CD8-positive, alpha-beta memory T cell (primary cell): ENCODE data around the gene NTM. TPM values are rescaled to one million over a fixed set of nuclear protein-coding genes. Genes with fewer than 3 reads are reported as not detected.

ENCODE experiments used
- CTCF ChIA-PET: fragments of 350-600 bp; sonication (Branson Sonifier 250); formaldehyde crosslinking; loops from one replicate; lab custom pipeline; 2021; ENCODE audit warnings: antibody characterized with exemption; lab: Charles Lee
- POLR2A ChIA-PET: fragments of 350-600 bp; sonication (Branson Sonifier 250); formaldehyde crosslinking; loops from one replicate; lab custom pipeline; 2021; ENCODE audit warnings: antibody characterized with exemption; lab: Charles Lee
- DNase-seq, 5 donors: peaks; one replicate each; pipeline versions ENCODE4 v3.0.0 to v3.0.0-alpha.2; 2020 to 2022; ENCODE audit warnings: mixed read lengths in 1 of 5
- H3K27ac ChIP-seq: one replicate; pipeline ENCODE4 v1.7.0; 2013; ENCODE audit warnings: low read depth, mild to moderate bottlenecking, low read length, moderate library complexity
- H3K27me3 ChIP-seq: 2 replicates; pipeline ENCODE4 v1.7.0; 2013; ENCODE audit warnings: low read length, mild to moderate bottlenecking; ENCODE audit not compliant: insufficient read depth, poor library complexity, severe bottlenecking
- H3K36me3 ChIP-seq: 2 replicates; pipeline ENCODE4 v1.7.0; 2013; ENCODE audit warnings: mild to moderate bottlenecking, low read length, moderate library complexity; ENCODE audit not compliant: insufficient read depth
- H3K4me1 ChIP-seq: 2 replicates; pipeline ENCODE4 v1.7.0; 2013; ENCODE audit warnings: mild to moderate bottlenecking, low read length, moderate library complexity; ENCODE audit not compliant: insufficient read depth
- H3K4me3 ChIP-seq: 2 replicates; pipeline ENCODE4 v1.7.0; 2013; ENCODE audit warnings: mild to moderate bottlenecking, low read length
- H3K9me3 ChIP-seq: 2 replicates; pipeline ENCODE4 v1.7.0; 2013; ENCODE audit warnings: mild to moderate bottlenecking, low read length
- H3K27ac Mint-ChIP-seq, 8 donors: one replicate each; pipeline ENCODE4 v1.8.0; 2020 to 2021; ENCODE audit warnings: mixed read lengths in 8 of 8, mild to moderate bottlenecking in 6 of 8, inconsistent platforms in 3 of 8, moderate library complexity in 3 of 8
- H3K27me3 Mint-ChIP-seq, 2 donors: one replicate each; pipeline ENCODE4 v1.8.0; 2020 to 2021; ENCODE audit warnings: mixed read lengths in 2 of 2, mild to moderate bottlenecking in 1 of 2, moderate library complexity in 1 of 2
- H3K36me3 Mint-ChIP-seq, 3 donors: one replicate each; pipeline ENCODE4 v1.8.0; 2020 to 2021; ENCODE audit warnings: mixed read lengths in 3 of 3, inconsistent platforms in 1 of 3, mild to moderate bottlenecking in 1 of 3
- H3K4me1 Mint-ChIP-seq, 3 donors: one replicate each; pipeline ENCODE4 v1.8.0; 2020 to 2021; ENCODE audit warnings: mixed read lengths in 3 of 3, inconsistent platforms in 1 of 3, mild to moderate bottlenecking in 1 of 3
- H3K4me3 Mint-ChIP-seq, 7 donors: one replicate each; pipeline ENCODE4 v1.8.0; 2020 to 2021; ENCODE audit warnings: mixed read lengths in 7 of 7, mild to moderate bottlenecking in 6 of 7, moderate library complexity in 4 of 7, inconsistent platforms in 2 of 7
- H3K9me3 Mint-ChIP-seq, 5 donors: one replicate each; pipeline ENCODE4 v1.8.0; 2020 to 2022; ENCODE audit warnings: mixed read lengths in 5 of 5, mild to moderate bottlenecking in 3 of 5, moderate library complexity in 2 of 5, inconsistent platforms in 1 of 5
- polyA plus RNA-seq: library from polyadenylated mRNA; unstranded; fragments of 300-500 nt; fragmentation: Illumina TruSeq; gene quantifications from one replicate; pipeline ENCODE4 v1.2.3, GENCODE V29; 2021
- total RNA-seq, 2 experiments: library from RNA; stranded (reverse); gene quantifications; one replicate each; pipeline ENCODE4 v1.2.3, GENCODE V29; 2021

Gene NTM
- total and polyA plus RNA-seq, 3 experiments from 2014 or later = not detected

DNA sequence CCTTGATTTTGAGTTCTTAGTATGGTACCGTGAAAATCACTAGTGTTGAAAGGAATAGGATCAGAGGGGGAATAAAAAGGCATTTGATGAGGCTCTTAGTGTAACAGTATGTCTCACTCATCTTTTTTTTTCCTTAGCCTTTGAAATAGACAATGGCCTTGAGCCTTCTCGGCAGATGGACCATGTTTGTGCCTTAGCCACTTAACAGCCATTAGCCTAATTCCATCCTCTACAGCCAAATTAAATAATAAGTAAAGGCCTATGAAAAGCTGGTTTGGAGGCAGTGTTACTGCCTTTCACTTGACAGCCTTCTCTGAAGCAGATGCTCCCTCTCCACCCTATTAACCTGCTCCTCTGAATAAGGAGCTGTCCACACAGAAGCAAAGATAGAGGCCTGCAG lies 580.7 kb downstream of the NTM start:
- Mint-ChIP-seq H3K27ac (no peak overlapping the region), H3K4me1 (no peaks in the 10 kb centered on the region), H3K36me3 (no peaks in the 10 kb centered on the region), H3K27me3 (peaks cover 0 to 1% of the 10 kb centered on the region in 2 donors), H3K4me3 (no peak overlapping the region), H3K9me3 (peaks cover 0 to 9% (median 4%) of the 10 kb centered on the region in 5 donors)
- no peaks in the 10 kb centered on the region for H3K36me3 ChIP-seq
- H3K9me3 ChIP-seq = no peaks in the 10 kb centered on the region
- H3K4me3 ChIP-seq = no peak overlapping the region
- no peak overlapping the region for H3K27ac ChIP-seq
- no peaks in the 10 kb centered on the region for H3K4me1 ChIP-seq
- no peaks in the 10 kb centered on the region for H3K27me3 ChIP-seq
- POLR2A ChIA-PET = no interaction called here
- DNase-seq = no peak
- CTCF ChIA-PET = no interaction called here

DNA sequence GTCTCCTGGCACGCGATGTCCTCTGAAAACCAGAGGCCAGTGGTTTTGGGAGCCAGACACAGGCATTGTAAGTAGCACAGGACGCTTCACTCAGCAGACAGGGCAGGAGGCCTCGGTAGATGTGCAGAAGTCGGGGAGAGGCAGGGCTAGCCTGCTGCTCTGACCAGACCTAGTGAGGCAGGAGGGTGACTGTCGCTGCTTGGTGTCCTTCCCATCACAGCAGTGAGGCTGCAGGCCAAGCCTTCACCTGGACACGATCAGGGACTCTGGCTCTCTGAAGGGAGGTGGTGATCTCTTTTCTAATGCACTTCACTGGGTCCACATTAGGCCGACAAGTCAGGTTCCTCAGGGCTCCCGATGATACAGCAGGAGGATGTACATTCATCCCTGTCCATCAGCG lies 583.7 kb downstream of the NTM start:
- POLR2A ChIA-PET = no interaction called here
- H3K27me3 Mint-ChIP-seq = peaks cover 0 to 1% of the 10 kb centered on the region in 2 donors
- H3K4me1 Mint-ChIP-seq = no peaks in the 10 kb centered on the region
- H3K9me3 Mint-ChIP-seq = peaks cover 0 to 9% (median 5%) of the 10 kb centered on the region in 5 donors
- no peak overlapping the region for H3K27ac Mint-ChIP-seq
- CTCF ChIA-PET = no interaction called here
- H3K36me3 Mint-ChIP-seq = no peaks in the 10 kb centered on the region
- Histone ChIP-seq H3K4me3 (no peak overlapping the region), H3K36me3 (no peaks in the 10 kb centered on the region), H3K4me1 (no peaks in the 10 kb centered on the region), H3K9me3 (no peaks in the 10 kb centered on the region), H3K27me3 (no peaks in the 10 kb centered on the region), H3K27ac (no peak overlapping the region)
- DNase-seq = no peak
- no peak overlapping the region for H3K4me3 Mint-ChIP-seq

DNA sequence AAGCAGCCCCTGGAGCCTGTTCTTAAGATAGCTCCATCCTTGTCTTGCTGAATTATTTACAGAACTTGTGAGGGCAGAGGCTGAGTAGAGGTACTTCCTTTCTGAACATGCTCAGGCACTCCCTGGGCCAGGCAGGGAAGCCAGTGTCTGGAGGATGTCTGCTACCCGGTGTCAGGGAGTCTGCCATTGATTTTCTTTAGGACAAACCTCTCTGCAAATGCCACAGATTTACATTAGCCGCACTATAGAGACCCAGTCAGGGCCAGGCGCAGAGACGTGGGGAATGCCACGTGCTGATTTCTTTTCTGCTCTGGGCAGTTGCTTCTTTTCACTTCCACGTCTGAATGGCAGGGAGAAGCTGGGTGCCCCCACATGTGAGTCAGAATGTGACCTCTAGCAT lies 585.5 kb downstream of the NTM start:
- Mint-ChIP-seq H3K9me3 (peaks cover 0 to 9% (median 2%) of the 10 kb centered on the region in 5 donors), H3K4me1 (no peaks in the 10 kb centered on the region), H3K27me3 (peaks cover 0 to 1% of the 10 kb centered on the region in 2 donors), H3K27ac (no peak overlapping the region), H3K36me3 (no peaks in the 10 kb centered on the region), H3K4me3 (no peak overlapping the region)
- POLR2A ChIA-PET = no interaction called here
- Histone ChIP-seq H3K9me3 (no peaks in the 10 kb centered on the region), H3K36me3 (no peaks in the 10 kb centered on the region), H3K27me3 (no peaks in the 10 kb centered on the region), H3K4me1 (no peaks in the 10 kb centered on the region), H3K4me3 (no peak overlapping the region), H3K27ac (no peak overlapping the region)
- DNase-seq = no peak
- CTCF ChIA-PET = no interaction called here

DNA sequence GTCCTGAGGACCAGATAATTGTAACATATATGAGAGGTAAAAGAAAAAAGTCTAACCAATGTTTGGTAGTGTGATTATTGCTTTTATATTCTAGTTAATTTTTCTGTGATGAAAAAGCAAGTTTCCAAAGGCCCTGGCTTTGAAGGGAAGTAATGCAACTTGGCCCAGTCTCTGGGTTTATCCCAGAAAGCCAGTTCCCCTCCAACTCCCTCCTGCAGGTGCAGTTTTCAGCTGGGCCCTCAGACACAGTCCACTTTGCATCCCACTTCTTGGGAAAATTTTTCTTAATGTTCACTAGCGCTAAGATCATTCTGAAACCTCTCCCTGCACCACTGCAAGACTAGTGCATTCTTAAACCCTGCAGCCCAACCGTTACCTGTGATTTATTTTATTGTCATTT lies 586.8 kb downstream of the NTM start:
- DNase-seq = no peak
- Histone ChIP-seq H3K4me3 (no peak overlapping the region), H3K27me3 (no peaks in the 10 kb centered on the region), H3K9me3 (no peaks in the 10 kb centered on the region), H3K4me1 (no peaks in the 10 kb centered on the region), H3K36me3 (no peaks in the 10 kb centered on the region), H3K27ac (no peak overlapping the region)
- H3K4me1 Mint-ChIP-seq = no peaks in the 10 kb centered on the region
- ChIA-PET POLR2A (no interaction called here), CTCF (no interaction called here)
- peaks cover 0 to 8% (median 2%) of the 10 kb centered on the region in 5 donors for H3K9me3 Mint-ChIP-seq
- no peak overlapping the region for H3K27ac Mint-ChIP-seq
- H3K4me3 Mint-ChIP-seq = no peak overlapping the region
- H3K27me3 Mint-ChIP-seq = no peaks in the 10 kb centered on the region
- no peaks in the 10 kb centered on the region for H3K36me3 Mint-ChIP-seq

DNA sequence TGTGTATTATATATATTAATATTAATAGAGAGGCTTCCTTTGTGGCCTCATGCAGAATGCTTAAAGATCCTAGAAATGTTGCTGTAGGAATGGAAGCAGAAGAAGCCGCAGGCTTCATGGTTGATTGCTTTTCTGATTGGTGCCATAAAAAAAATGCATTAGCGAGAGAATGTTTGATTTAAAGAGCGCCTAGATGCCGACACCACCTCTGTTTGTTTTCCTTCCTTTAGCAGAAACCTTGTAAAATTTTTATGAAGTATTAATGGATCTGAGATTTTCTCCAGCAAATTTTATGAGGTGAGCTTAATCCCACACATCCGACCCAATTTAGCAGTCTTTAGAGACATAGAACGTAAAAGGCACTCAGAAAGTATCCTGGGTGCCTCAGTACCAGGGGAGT lies 587.5 kb downstream of the NTM start:
- Histone ChIP-seq H3K4me1 (no peaks in the 10 kb centered on the region), H3K27ac (no peak overlapping the region), H3K9me3 (no peaks in the 10 kb centered on the region), H3K27me3 (no peaks in the 10 kb centered on the region), H3K4me3 (no peak overlapping the region), H3K36me3 (no peaks in the 10 kb centered on the region)
- no peak overlapping the region for H3K27ac Mint-ChIP-seq
- peaks cover 0 to 8% (median 2%) of the 10 kb centered on the region in 5 donors for H3K9me3 Mint-ChIP-seq
- H3K4me1 Mint-ChIP-seq = no peaks in the 10 kb centered on the region
- no peak overlapping the region for H3K4me3 Mint-ChIP-seq
- POLR2A ChIA-PET = interaction anchor here (0.7 kb wide), 1 partner anchor 58 kb away, joined by 5 read pairs; no protein-coding TSS in a partner anchor
- H3K36me3 Mint-ChIP-seq = no peaks in the 10 kb centered on the region
- CTCF ChIA-PET = no interaction called here
- DNase-seq = no peak
- H3K27me3 Mint-ChIP-seq = no peaks in the 10 kb centered on the region

DNA sequence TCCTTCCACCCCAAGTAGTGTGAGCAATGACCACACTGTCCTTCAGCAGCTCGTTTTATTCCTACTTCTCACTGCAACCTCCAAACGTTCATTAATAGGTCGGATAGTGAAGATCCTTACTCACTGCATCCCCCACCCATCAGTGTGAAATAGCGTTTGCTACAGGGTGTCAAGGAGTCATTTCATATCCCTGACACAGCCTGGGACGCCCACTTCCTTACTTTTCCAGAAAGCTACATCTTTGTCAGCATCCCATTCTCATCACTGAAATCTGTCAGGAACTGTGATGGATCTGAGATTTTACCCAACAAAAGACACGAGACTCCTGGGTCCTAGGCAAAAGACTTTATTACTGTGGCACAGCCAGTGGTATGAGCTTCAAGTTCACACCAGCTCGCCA lies 592.4 kb downstream of the NTM start:
- no peaks in the 10 kb centered on the region for H3K36me3 ChIP-seq
- H3K4me1 ChIP-seq = no peaks in the 10 kb centered on the region
- no peaks in the 10 kb centered on the region for H3K9me3 ChIP-seq
- Mint-ChIP-seq H3K9me3 (peaks cover 0 to 6% (median 4%) of the 10 kb centered on the region in 5 donors), H3K36me3 (no peaks in the 10 kb centered on the region), H3K4me3 (no peak overlapping the region), H3K4me1 (no peaks in the 10 kb centered on the region), H3K27me3 (no peaks in the 10 kb centered on the region), H3K27ac (no peak overlapping the region)
- CTCF ChIA-PET = no interaction called here
- H3K27ac ChIP-seq = no peak overlapping the region
- no peaks in the 10 kb centered on the region for H3K27me3 ChIP-seq
- no peak overlapping the region for H3K4me3 ChIP-seq
- POLR2A ChIA-PET = no interaction called here
- no peak for DNase-seq

DNA sequence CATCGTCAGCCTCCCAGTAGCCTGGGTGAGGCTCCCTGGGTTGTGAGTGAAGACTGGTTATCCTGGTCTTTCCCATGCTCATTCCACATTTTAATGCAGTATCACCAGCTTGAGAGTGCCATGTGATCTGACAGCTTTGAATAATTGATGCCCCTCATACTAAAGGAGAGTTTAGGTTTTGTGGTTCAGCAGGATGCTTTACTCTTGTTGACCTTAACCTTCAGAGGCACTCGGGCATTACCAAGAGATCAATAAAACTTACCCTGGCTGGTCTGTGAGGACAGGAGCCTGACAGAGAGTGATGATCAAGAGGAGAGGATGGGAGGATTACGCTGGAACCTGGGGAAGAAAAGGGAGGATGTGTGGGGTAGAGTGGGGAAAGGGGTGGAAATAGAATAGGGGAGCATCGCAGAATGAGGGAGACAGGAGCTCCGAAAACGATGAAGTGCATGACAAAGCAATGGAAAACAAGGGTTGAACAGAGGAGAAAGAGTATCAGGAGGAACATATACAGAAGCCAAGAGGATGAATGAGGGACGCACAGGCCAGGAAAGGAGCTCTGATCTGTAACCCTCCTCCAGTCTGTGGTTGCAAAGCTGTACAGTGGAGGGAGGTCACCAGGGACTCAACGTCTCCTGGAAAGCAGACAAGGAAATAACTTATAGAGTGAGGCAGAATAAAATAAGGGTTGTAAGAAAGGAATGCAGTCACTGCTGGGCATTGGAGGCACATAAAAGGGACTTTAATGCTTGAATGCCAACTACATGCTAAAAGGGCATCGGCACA lies 594.5 kb downstream of the NTM start:
- Histone ChIP-seq H3K4me1 (no peaks in the 10 kb centered on the region), H3K36me3 (no peaks in the 10 kb centered on the region), H3K9me3 (no peaks in the 10 kb centered on the region), H3K27ac (no peak overlapping the region), H3K4me3 (no peak overlapping the region), H3K27me3 (no peaks in the 10 kb centered on the region)
- ChIA-PET CTCF (no interaction called here), POLR2A (no interaction called here)
- Mint-ChIP-seq H3K4me1 (no peaks in the 10 kb centered on the region), H3K27ac (no peak overlapping the region), H3K4me3 (no peak overlapping the region), H3K36me3 (no peaks in the 10 kb centered on the region), H3K27me3 (no peaks in the 10 kb centered on the region), H3K9me3 (peaks cover 0 to 5% (median 3%) of the 10 kb centered on the region in 5 donors)
- DNase-seq = no peak

DNA sequence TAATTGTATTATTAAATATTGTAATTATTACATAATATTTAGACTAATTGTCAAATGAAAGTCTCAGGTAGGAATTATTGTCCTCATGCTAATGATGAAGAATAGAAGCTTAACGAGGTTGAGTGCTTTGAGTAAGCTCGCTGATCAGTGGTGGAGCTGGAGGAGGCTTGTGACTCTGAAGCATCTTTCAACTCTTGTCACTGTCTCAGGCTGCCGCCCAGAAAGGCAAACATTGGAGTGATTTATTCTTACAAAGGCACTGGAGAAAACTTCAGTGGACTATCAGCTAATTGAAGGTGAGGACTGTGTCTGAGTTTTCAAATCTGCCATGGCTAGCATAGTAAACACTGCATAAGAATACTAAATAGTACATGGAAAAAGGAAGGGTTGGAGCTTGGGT lies 595.1 kb downstream of the NTM start:
- Mint-ChIP-seq H3K27ac (no peak overlapping the region), H3K4me1 (no peaks in the 10 kb centered on the region), H3K36me3 (no peaks in the 10 kb centered on the region), H3K9me3 (peaks cover 0 to 5% (median 0%) of the 10 kb centered on the region in 5 donors), H3K4me3 (no peak overlapping the region), H3K27me3 (no peaks in the 10 kb centered on the region)
- no peaks in the 10 kb centered on the region for H3K27me3 ChIP-seq
- no peaks in the 10 kb centered on the region for H3K36me3 ChIP-seq
- CTCF ChIA-PET = no interaction called here
- no peak overlapping the region for H3K27ac ChIP-seq
- POLR2A ChIA-PET = no interaction called here
- no peak for DNase-seq
- no peaks in the 10 kb centered on the region for H3K9me3 ChIP-seq
- H3K4me1 ChIP-seq = no peaks in the 10 kb centered on the region
- no peak overlapping the region for H3K4me3 ChIP-seq
